GM19455 (cell line): ENCODE data around the gene RHOT2.

Experiments used
- ATAC-seq: cut with Tn5 transposase; IDR thresholded peaks from one replicate; pipeline ENCODE4 v1.9.1; 2021; ENCODE audit not compliant: unreplicated experiment

RHOT2 gene

GRCh38 chr16:667780-668518 lies at the start of gene RHOT2:
TSS of gene RHOT2 (plus strand) at chr16:668132. CDS start at chr16:668200, 68 bp downstream.
- peak; percentile 66 for ATAC-seq

- no peak for ATAC-seq
These were observed 48.3 kb upstream of the RHOT2 start for GRCh38 chr16:619476-620100.

GRCh38 chr16:620700-621525 lies 47.0 kb upstream of the RHOT2 start:
- ATAC-seq: no peak

GRCh38 chr16:621526-622105 lies 46.3 kb upstream of the RHOT2 start:
- no peak for ATAC-seq

- no peak for ATAC-seq
These were observed 45.0 kb upstream of the RHOT2 start for GRCh38 chr16:622920-623280.

GRCh38 chr16:624526-625070 lies 43.3 kb upstream of the RHOT2 start:
- no peak for ATAC-seq

GRCh38 chr16:625117-625976 lies 42.6 kb upstream of the RHOT2 start:
- no peak for ATAC-seq

- no peak for ATAC-seq
These were observed 41.8 kb upstream of the RHOT2 start for GRCh38 chr16:625977-626765.

- ATAC-seq: no peak
These were observed 41.0 kb upstream of the RHOT2 start for GRCh38 chr16:626787-627453.

GRCh38 chr16:627454-628239 lies 40.3 kb upstream of the RHOT2 start:
- no peak for ATAC-seq

- ATAC-seq: no peak
These were observed 39.4 kb upstream of the RHOT2 start for GRCh38 chr16:628321-629061.

GRCh38 chr16:629185-629832 lies 38.6 kb upstream of the RHOT2 start:
- ATAC-seq: no peak

- no peak for ATAC-seq
These were observed 38.1 kb upstream of the RHOT2 start for GRCh38 chr16:629833-630248.

GRCh38 chr16:630249-630814 lies 37.6 kb upstream of the RHOT2 start:
- no peak for ATAC-seq

GRCh38 chr16:630815-631405 lies 37.0 kb upstream of the RHOT2 start, which contains the start of gene WFIKKN1:
TSS of gene WFIKKN1 (plus strand) at chr16:630985. CDS start at chr16:631254, 269 bp downstream.
- no peak for ATAC-seq

- no peak for ATAC-seq
These were observed 36.0 kb upstream of the RHOT2 start for GRCh38 chr16:631808-632358.
